Hematopoietic multipotent progenitor cell treated with erythropoietin and hydrocortisone succinate and interleukin-3 and kit ligand, for 4 days (in vitro differentiated cells): Measurements from ENCODE around the gene MYO3B.
"Not testable (repeated sequence)": the region's sequence is repeated elsewhere in the genome, so short reads cannot be mapped to it uniquely, and the experiment has no call there.

Experiments used
- DNase-seq: peaks from one replicate; pipeline ENCODE4 v3.0.0-alpha.2; 2015

Gene MYO3B

GRCh38 chr2:170674282-170674681 is 496.3 kb downstream of the MYO3B start:
- DNase-seq = not testable (repeated sequence)

- no peak for DNase-seq
Measured at GRCh38 chr2:170675701-170676100, 497.8 kb downstream of the MYO3B start.

- DNase-seq = peak; percentile 5
Measured at GRCh38 chr2:170679607-170680079, 501.7 kb downstream of the MYO3B start.

GRCh38 chr2:170680172-170680941 is 502.4 kb downstream of the MYO3B start:
- no peak for DNase-seq

GRCh38 chr2:170681311-170681710 is 503.4 kb downstream of the MYO3B start:
- DNase-seq = no peak

- no peak for DNase-seq
Measured at GRCh38 chr2:170685591-170685990, 507.6 kb downstream of the MYO3B start.

- DNase-seq = no peak
Measured at GRCh38 chr2:170689481-170689880, 511.5 kb downstream of the MYO3B start.

GRCh38 chr2:170690640-170691039 is 512.7 kb downstream of the MYO3B start:
- DNase-seq = no peak

- no peak for DNase-seq
Measured at GRCh38 chr2:170694316-170694715, 516.4 kb downstream of the MYO3B start.

GRCh38 chr2:170695521-170696410 is 517.8 kb downstream of the MYO3B start:
- DNase-seq = no peak

GRCh38 chr2:170696948-170697347 is 519.0 kb downstream of the MYO3B start:
- DNase-seq = no peak

- DNase-seq = no peak
Measured at GRCh38 chr2:170701011-170701410, 523.1 kb downstream of the MYO3B start.

- no peak for DNase-seq
Measured at GRCh38 chr2:170703776-170704476, 526.0 kb downstream of the MYO3B start.
